Lung (tissue), 16 donors: ENCODE measurements around the gene PAFAH1B1. TPM values are rescaled to one million over a fixed set of nuclear protein-coding genes. Genes with fewer than 3 reads are reported as not detected.
"Not testable (repeated sequence)": the region's sequence is repeated elsewhere in the genome, so short reads cannot be mapped to it uniquely, and the experiment has no call there.

ENCODE experiments used
- ATAC-seq: fragments of 200-7000 bp; cut with Tn5 transposase; one replicate; pipeline ENCODE4 v1.9.1; 2020; ENCODE audit warnings: moderate number of reproducible peaks; ENCODE audit not compliant: insufficient read depth, low FRiP score
- DNase-seq, 3 donors: peaks; one replicate each; pipeline ENCODE4 v3.0.0-alpha.2; 2013 to 2017
- H3K27ac ChIP-seq, 2 donors: one replicate each; pipeline ENCODE4 v1.5.1; 2013; ENCODE audit warnings: mild to moderate bottlenecking in 2 of 2, moderate library complexity in 2 of 2, control low read depth in 1 of 2, inconsistent platforms in 1 of 2, low read depth in 1 of 2, low read length in 1 of 2
- H3K27me3 ChIP-seq, 3 donors: one replicate each; pipeline ENCODE4 v1.5.1; 2013; ENCODE audit warnings: low read length in 2 of 3; ENCODE audit not compliant: control insufficient read depth in 3 of 3, insufficient read depth in 3 of 3
- H3K36me3 ChIP-seq, 4 donors: one replicate each; pipeline ENCODE4 v1.5.1; 2013; ENCODE audit warnings: low read length in 4 of 4, mild to moderate bottlenecking in 1 of 4, moderate library complexity in 1 of 4; ENCODE audit not compliant: control insufficient read depth in 4 of 4, insufficient read depth in 4 of 4
- H3K4me1 ChIP-seq, 5 donors: one replicate each; pipeline ENCODE4 v1.5.1; 2013; ENCODE audit warnings: low read length in 5 of 5, mild to moderate bottlenecking in 2 of 5, moderate library complexity in 1 of 5; ENCODE audit not compliant: control insufficient read depth in 5 of 5, insufficient read depth in 5 of 5
- H3K4me3 ChIP-seq: one replicate; pipeline ENCODE4 v1.5.1; 2013; ENCODE audit warnings: mild to moderate bottlenecking, control low read depth, moderate library complexity
- H3K9ac ChIP-seq, 2 donors: one replicate each; pipeline ENCODE4 v1.5.1; 2013; ENCODE audit warnings: low read length in 2 of 2, control low read depth in 1 of 2; ENCODE audit not compliant: insufficient read depth in 1 of 2
- H3K9me3 ChIP-seq, 4 donors: one replicate each; pipeline ENCODE4 v1.5.1; 2013; ENCODE audit warnings: low read length in 3 of 4, mild to moderate bottlenecking in 1 of 4, moderate library complexity in 1 of 4; ENCODE audit not compliant: control insufficient read depth in 4 of 4, insufficient read depth in 3 of 4
- CTCF ChIP-seq: IDR thresholded peaks from 2 replicates; pipeline ENCODE4 v1.5.1; 2012; ENCODE audit warnings: mild to moderate bottlenecking; ENCODE audit errors: control extremely low read depth, extremely low read depth
- WGBS, 2 donors: extraction: QIAGEN DNeasy Blood & Tissue Kit; methylation state at CpG; one replicate each; pipeline ENCODE4 v1.1.7; 2013; 5-methylcytosine and 5-hydroxymethylcytosine counted together
- long read RNA-seq, 5 donors: transcript quantifications; one replicate each; lab custom pipeline, GENCODE V29; 2026
- polyA plus RNA-seq, 2 donors: library from polyadenylated mRNA; stranded (reverse); fragments of 200-250 nt; gene quantifications; one replicate each; pipeline ENCODE4 v1.2.1, GENCODE V29; 2013
- total RNA-seq, 2 donors: library from RNA; depleted of rRNA in 1 of 2; stranded (reverse); fragments of >200 nt in 1 of 2; gene quantifications; one replicate each; pipeline ENCODE4 v1.2.1, GENCODE V29; 2014 to 2021
- donor health status: control.
- donor health status: control.
- donor health status: Bipolar disorder and iron deficiency.
- donor health status: healthy.
- donor health status: DM: yes; HTN: yes; CAD: no.

The PAFAH1B1 gene
- 100 to 1,000 TPM; 116 to 182 TPM for total RNA-seq
- polyA plus RNA-seq: 10 to 100 TPM; 53.4 to 54.6 TPM
- long read RNA-seq, donor 1, full-length matches to known transcripts: 31 of 37 reads
- long read RNA-seq, donor 1, partial matches to known transcripts: 6 of 37 reads
- long read RNA-seq, donor 1, other reads (novel, unspliced or antisense): 0 of 37 reads
- long read RNA-seq, donor 2, full-length matches to known transcripts: 14 of 14 reads
- long read RNA-seq, donor 2, partial matches to known transcripts: 0 of 14 reads
- long read RNA-seq, donor 2, other reads (novel, unspliced or antisense): 0 of 14 reads
- long read RNA-seq, donor 3, full-length matches to known transcripts: 11 of 19 reads
- long read RNA-seq, donor 3, partial matches to known transcripts: 8 of 19 reads
- long read RNA-seq, donor 3, other reads (novel, unspliced or antisense): 0 of 19 reads
- long read RNA-seq, donor 4, full-length matches to known transcripts: 17 of 39 reads
- long read RNA-seq, donor 4, partial matches to known transcripts: 22 of 39 reads
- long read RNA-seq, donor 4, other reads (novel, unspliced or antisense): 0 of 39 reads
- long read RNA-seq, donor 5, full-length matches to known transcripts: 26 of 34 reads
- long read RNA-seq, donor 5, partial matches to known transcripts: 8 of 34 reads
- long read RNA-seq, donor 5, other reads (novel, unspliced or antisense): 0 of 34 reads

GRCh38 chr17:2592971-2593820, at the start of gene PAFAH1B1:
Gene PAFAH1B1, plus strand, starts transcription at chr17:2593654. Its CDS starts 44,635 bp downstream, at chr17:2638289.
- peak; percentile 93 for ATAC-seq
- WGBS, 2 donors: 0% methylated on average over 40 to 82 of the region's 86 CpGs
- peak within 1 kb of the TSS; percentile 90 to 97 for H3K9ac ChIP-seq

GRCh38 chr17:2545393-2545792, 48.1 kb upstream of the PAFAH1B1 start:
- Histone ChIP-seq H3K4me3 (no peak overlapping the region), H3K27ac (peak overlapping the region; percentile 48 to 55), H3K9me3 (no peaks in the 10 kb centered on the region), H3K27me3 (peaks cover 0 to under 1% (median 0%) of the 10 kb centered on the region in 3 donors), H3K4me1 (no peaks in the 10 kb centered on the region), H3K9ac (no peak overlapping the region), H3K36me3 (no peaks in the 10 kb centered on the region)
- ATAC-seq (peak; percentile 41), DNase-seq (no peak)
- TF ChIP-seq CTCF: no peak
- 71 to 83% methylated on average over 7 of the region's 7 CpGs for WGBS, 2 donors

More at GRCh38 chr17:2592971-2593820, at the start of gene PAFAH1B1:
- Histone ChIP-seq H3K4me1 (peaks cover 0 to 21% (median 3%) of the 10 kb centered on the region in 5 donors), H3K4me3 (peak within 1 kb of the TSS; percentile 84), H3K27me3 (no peaks in the 10 kb centered on the region), H3K27ac (peak within 1 kb of the TSS; percentile 86 to 98), H3K36me3 (no peaks in the 10 kb centered on the region), H3K9me3 (no peaks in the 10 kb centered on the region)
- no peak for TF ChIP-seq CTCF
- peak; percentile 92 to 95 (median 94) for DNase-seq

GRCh38 chr17:2547176-2547575, 46.3 kb upstream of the PAFAH1B1 start:
- no peaks in the 10 kb centered on the region for H3K4me1 ChIP-seq
- no peak for DNase-seq
- no peaks in the 10 kb centered on the region for H3K9me3 ChIP-seq
- ATAC-seq: no peak
- 80 to 87% methylated on average over 9 of the region's 9 CpGs for WGBS, 2 donors
- H3K27me3 ChIP-seq: peaks cover 0 to 6% (median 0%) of the 10 kb centered on the region in 3 donors
- no peak overlapping the region for H3K27ac ChIP-seq
- H3K36me3 ChIP-seq: no peaks in the 10 kb centered on the region
- H3K4me3 ChIP-seq: no peak overlapping the region
- H3K9ac ChIP-seq: no peak overlapping the region
- no peak for TF ChIP-seq CTCF

- WGBS, 2 donors: 63 to 87% methylated on average over 9 of the region's 9 CpGs
- H3K27me3 ChIP-seq, H3K9ac ChIP-seq, ATAC-seq, H3K4me3 ChIP-seq, H3K9me3 ChIP-seq, H3K36me3 ChIP-seq, H3K4me1 ChIP-seq, DNase-seq, H3K27ac ChIP-seq: not testable (repeated sequence)
Observed at GRCh38 chr17:2548026-2548425, 45.4 kb upstream of the PAFAH1B1 start.
